Occipital lobe (tissue), 2 donors: ENCODE data around the gene TBC1D10A. TPM values are rescaled to one million over a fixed set of nuclear protein-coding genes. Genes with fewer than 3 reads are reported as not detected.

Experiments
- DNase-seq: peaks from one replicate; lab custom pipeline; 2025; lab: John Stamatoyannopoulos, UW
- total RNA-seq: library from RNA; depleted of rRNA; stranded (reverse); fragments of >200 nt; gene quantifications from one replicate; pipeline ENCODE4 v1.2.3, GENCODE V29; 2014

Gene TBC1D10A
- total RNA-seq, 1 donor from 2014 or later = 10.0 TPM

- no peak for DNase-seq
Observed at GRCh38 chr22:30249049-30250038, 77.4 kb downstream of the TBC1D10A start.

GRCh38 chr22:30248484-30248883 lies 78.3 kb downstream of the TBC1D10A start:
- DNase-seq = no peak

- DNase-seq = no peak
Observed at GRCh38 chr22:30247974-30248373, 78.8 kb downstream of the TBC1D10A start.

GRCh38 chr22:30247561-30247960 lies 79.2 kb downstream of the TBC1D10A start:
- no peak for DNase-seq

- DNase-seq = no peak
Observed at GRCh38 chr22:30246814-30247376, 79.8 kb downstream of the TBC1D10A start.

GRCh38 chr22:30245985-30246813 lies 80.5 kb downstream of the TBC1D10A start, which contains the start of gene LIF:
LIF (minus strand) TSS chr22:30246759; CDS start chr22:30246695, 64 bp downstream.
- no peak for DNase-seq

GRCh38 chr22:30245181-30245984 lies 81.4 kb downstream of the TBC1D10A start:
- no peak for DNase-seq

- DNase-seq = no peak
Observed at GRCh38 chr22:30244641-30245040, 82.1 kb downstream of the TBC1D10A start.

- no peak for DNase-seq
Observed at GRCh38 chr22:30244066-30244465, 82.7 kb downstream of the TBC1D10A start.

GRCh38 chr22:30243661-30244060 lies 83.1 kb downstream of the TBC1D10A start:
- DNase-seq = no peak

Other genes starting within 250 kb of the TBC1D10A start
- gene HORMAD2, start 246.5 kb downstream of the TBC1D10A start, total RNA-seq = 0.78 TPM
- gene LIF, start 80.2 kb downstream of the TBC1D10A start, total RNA-seq = not detected
- gene OSM, start 60.1 kb downstream of the TBC1D10A start, total RNA-seq = 0.31 TPM
- gene CASTOR1, start 37.4 kb downstream of the TBC1D10A start, total RNA-seq = 2.7 TPM
- gene SF3A1, start 30.0 kb upstream of the TBC1D10A start, total RNA-seq = 16.1 TPM
- gene CCDC157, start 30.1 kb upstream of the TBC1D10A start, total RNA-seq = 5.6 TPM
- gene RNF215, start 60.5 kb upstream of the TBC1D10A start, total RNA-seq = 25.7 TPM
- 9.5 TPM for gene SEC14L2, start 70.1 kb upstream of the TBC1D10A start, total RNA-seq
- gene MTFP1, start 98.8 kb upstream of the TBC1D10A start, total RNA-seq = 2.3 TPM
- not detected for gene SEC14L3, start 145.1 kb upstream of the TBC1D10A start, total RNA-seq
- gene SEC14L4, start 178.8 kb upstream of the TBC1D10A start, total RNA-seq = not detected
- gene SEC14L6, start 219.8 kb upstream of the TBC1D10A start, total RNA-seq = 1.4 TPM
- gene GAL3ST1, start 247.7 kb upstream of the TBC1D10A start, total RNA-seq = 0.94 TPM